ENCODE results near the gene CEP19. TPM values are rescaled to one million over a fixed set of nuclear protein-coding genes. Genes with fewer than 3 reads are reported as not detected.

The CEP19 gene
- polyA plus RNA-seq, 1 experiment, result 3.4 TPM

GRCh38 chr3:196707566-196707965, 4.5 kb downstream of the CEP19 start:
- ChIA-PET POLR2A (no interaction called here), CTCF (interaction anchor here (1.7 to 2.2 kb wide), 2 partner anchors 23 to 98 kb away, joined by 4 to 5 read pairs; no protein-coding TSS in a partner anchor)

GRCh38 chr3:196706731-196707130, 5.3 kb downstream of the CEP19 start:
- POLR2A ChIA-PET, result no interaction called here
- CTCF ChIA-PET, result interaction anchor here (2.2 kb wide), 1 partner anchor 22 kb away, joined by 5 read pairs; no protein-coding TSS in a partner anchor
- no peaks in the 10 kb centered on the region for H3K27me3 ChIP-seq (ENCODE audit: control insufficient read depth, insufficient read depth, low read length)
- H3K4me3 ChIP-seq (ENCODE audit: low read depth, low read length), result no peak overlapping the region
- H3K9me3 ChIP-seq (ENCODE audit: control insufficient read depth, insufficient read depth, low read length), result no peaks in the 10 kb centered on the region
- no peak for DNase-seq (ENCODE audit: low read depth, low spot score)
- TF ChIP-seq CTCF (IDR thresholded peaks at IDR 0.05; ENCODE audit: low read depth, low read length), result no peak
- no peak overlapping the region for H3K27ac ChIP-seq (ENCODE audit: low read depth, low read length)

More at GRCh38 chr3:196707566-196707965, 4.5 kb downstream of the CEP19 start:
- Histone ChIP-seq H3K9me3 (ENCODE audit: control insufficient read depth, insufficient read depth, low read length) (peaks cover 2% of the 10 kb centered on the region; the same call in 1 of the 2 replicates), H3K27me3 (ENCODE audit: control insufficient read depth, insufficient read depth, low read length) (no peaks in the 10 kb centered on the region), H3K27ac (ENCODE audit: low read depth, low read length) (no peak overlapping the region), H3K4me3 (ENCODE audit: low read depth, low read length) (no peak overlapping the region)
- DNase-seq (ENCODE audit: low read depth, low spot score), result no peak
- TF ChIP-seq CTCF (IDR thresholded peaks at IDR 0.05; ENCODE audit: low read depth, low read length), result no peak

GRCh38 chr3:196706327-196706726, 5.7 kb downstream of the CEP19 start:
- no peak overlapping the region for H3K27ac ChIP-seq (ENCODE audit: low read depth, low read length)
- CTCF ChIA-PET, result interaction anchor here (2.2 kb wide), 1 partner anchor 21 kb away, joined by 5 read pairs; no protein-coding TSS in a partner anchor

GRCh38 chr3:196700801-196701200, 11.2 kb downstream of the CEP19 start:
- Histone ChIP-seq H3K27me3 (ENCODE audit: control insufficient read depth, insufficient read depth, low read length) (no peaks in the 10 kb centered on the region), H3K4me3 (ENCODE audit: low read depth, low read length) (no peak overlapping the region), H3K27ac (ENCODE audit: low read depth, low read length) (no peak overlapping the region), H3K9me3 (ENCODE audit: control insufficient read depth, insufficient read depth, low read length) (no peaks in the 10 kb centered on the region)
- ChIA-PET POLR2A (no interaction called here), CTCF (no interaction called here)
- DNase-seq (ENCODE audit: low read depth, low spot score), result no peak
- no peak for TF ChIP-seq CTCF (IDR thresholded peaks at IDR 0.05; ENCODE audit: low read depth, low read length)

More at GRCh38 chr3:196706327-196706726, 5.7 kb downstream of the CEP19 start:
- no peak overlapping the region for H3K4me3 ChIP-seq (ENCODE audit: low read depth, low read length)
- no peaks in the 10 kb centered on the region for H3K9me3 ChIP-seq (ENCODE audit: control insufficient read depth, insufficient read depth, low read length)
- DNase-seq (ENCODE audit: low read depth, low spot score), result no peak
- POLR2A ChIA-PET, result no interaction called here
- TF ChIP-seq CTCF (IDR thresholded peaks at IDR 0.05; ENCODE audit: low read depth, low read length), result no peak
- H3K27me3 ChIP-seq (ENCODE audit: control insufficient read depth, insufficient read depth, low read length), result no peaks in the 10 kb centered on the region

GRCh38 chr3:196699749-196700148, 12.3 kb downstream of the CEP19 start:
- Histone ChIP-seq H3K27ac (ENCODE audit: low read depth, low read length) (no peak overlapping the region), H3K4me3 (ENCODE audit: low read depth, low read length) (no peak overlapping the region), H3K9me3 (ENCODE audit: control insufficient read depth, insufficient read depth, low read length) (no peaks in the 10 kb centered on the region), H3K27me3 (ENCODE audit: control insufficient read depth, insufficient read depth, low read length) (no peaks in the 10 kb centered on the region)
- TF ChIP-seq CTCF (IDR thresholded peaks at IDR 0.05; ENCODE audit: low read depth, low read length), result no peak
- ChIA-PET CTCF (interaction anchor here (1.1 kb wide), 1 partner anchor 15 kb away, joined by 3 read pairs; no protein-coding TSS in a partner anchor), POLR2A (interaction anchor here (0.9 kb wide), 1 partner anchor 40 kb away, joined by 4 read pairs; the partner anchor contains the start of gene PAK2)
- DNase-seq (ENCODE audit: low read depth, low spot score), result no peak

Data from AG04450 (cell line).